ENCODE measurements around the gene AHI1. TPM values are rescaled to one million over a fixed set of nuclear protein-coding genes. Genes with fewer than 3 reads are reported as not detected.

Gene AHI1
- polyA plus RNA-seq, 1 experiment, result 29.0 TPM

DNA sequence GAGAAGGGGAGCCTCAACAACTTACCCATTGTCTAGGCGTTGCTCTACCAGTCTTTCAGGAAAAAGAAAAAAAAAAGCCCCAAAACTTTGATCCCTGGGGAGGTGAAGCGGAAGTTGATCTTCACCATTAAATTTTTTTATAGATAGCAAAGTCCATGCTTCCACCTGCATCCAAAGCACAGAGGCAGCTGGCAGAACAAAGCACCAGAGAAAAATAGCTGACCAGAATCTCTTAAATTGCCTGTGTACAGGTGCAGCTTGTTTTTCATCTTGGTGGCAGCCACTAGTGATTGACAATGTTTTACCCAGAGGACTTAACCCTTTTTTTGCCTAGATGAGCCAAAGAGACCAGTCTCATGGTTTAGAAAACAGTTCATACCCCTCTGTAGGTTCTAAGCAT, 230.5 kb downstream of the AHI1 start:
- Histone ChIP-seq H3K27me3 (ENCODE audit: control insufficient read depth, insufficient read depth, low read length) (peaks cover 6% of the 10 kb centered on the region), H3K4me3 (ENCODE audit: low read depth, low read length) (no peak overlapping the region), H3K27ac (ENCODE audit: low read depth, low read length) (no peak overlapping the region), H3K9me3 (ENCODE audit: control insufficient read depth, insufficient read depth, low read length) (no peaks in the 10 kb centered on the region)
- CTCF ChIA-PET, result no interaction called here
- TF ChIP-seq, protein P1, sequence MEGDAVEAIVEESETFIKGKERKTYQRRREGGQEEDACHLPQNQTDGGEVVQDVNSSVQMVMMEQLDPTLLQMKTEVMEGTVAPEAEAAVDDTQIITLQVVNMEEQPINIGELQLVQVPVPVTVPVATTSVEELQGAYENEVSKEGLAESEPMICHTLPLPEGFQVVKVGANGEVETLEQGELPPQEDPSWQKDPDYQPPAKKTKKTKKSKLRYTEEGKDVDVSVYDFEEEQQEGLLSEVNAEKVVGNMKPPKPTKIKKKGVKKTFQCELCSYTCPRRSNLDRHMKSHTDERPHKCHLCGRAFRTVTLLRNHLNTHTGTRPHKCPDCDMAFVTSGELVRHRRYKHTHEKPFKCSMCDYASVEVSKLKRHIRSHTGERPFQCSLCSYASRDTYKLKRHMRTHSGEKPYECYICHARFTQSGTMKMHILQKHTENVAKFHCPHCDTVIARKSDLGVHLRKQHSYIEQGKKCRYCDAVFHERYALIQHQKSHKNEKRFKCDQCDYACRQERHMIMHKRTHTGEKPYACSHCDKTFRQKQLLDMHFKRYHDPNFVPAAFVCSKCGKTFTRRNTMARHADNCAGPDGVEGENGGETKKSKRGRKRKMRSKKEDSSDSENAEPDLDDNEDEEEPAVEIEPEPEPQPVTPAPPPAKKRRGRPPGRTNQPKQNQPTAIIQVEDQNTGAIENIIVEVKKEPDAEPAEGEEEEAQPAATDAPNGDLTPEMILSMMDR (IDR thresholded peaks at IDR 0.05; ENCODE audit: low read depth, low read length), result no peak
- no peak for DNase-seq (ENCODE audit: low read depth, low spot score)
- POLR2A ChIA-PET, result no interaction called here

DNA sequence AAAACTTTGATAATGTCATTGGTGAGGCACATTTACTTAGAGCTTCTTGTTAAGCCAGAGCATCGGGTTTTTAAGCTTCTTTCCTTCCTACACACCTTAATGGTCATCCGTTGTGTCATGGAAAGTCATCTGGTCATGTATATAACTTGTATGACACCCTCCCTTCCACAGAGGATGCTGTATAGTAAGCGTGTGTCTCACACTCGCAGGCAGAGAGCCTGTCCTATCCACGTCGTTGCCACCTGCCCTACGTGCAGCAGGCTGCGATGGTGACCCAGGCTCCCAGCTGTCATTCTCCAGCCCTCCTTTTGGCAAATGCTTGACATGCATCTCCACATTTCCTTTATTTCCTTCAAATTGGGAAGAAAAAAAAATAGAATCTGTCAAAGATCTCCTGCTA, 230.9 kb downstream of the AHI1 start:
- POLR2A ChIA-PET, result no interaction called here
- CTCF ChIA-PET, result no interaction called here
- Histone ChIP-seq H3K27me3 (ENCODE audit: control insufficient read depth, insufficient read depth, low read length) (peaks cover 6% of the 10 kb centered on the region), H3K9me3 (ENCODE audit: control insufficient read depth, insufficient read depth, low read length) (no peaks in the 10 kb centered on the region), H3K4me3 (ENCODE audit: low read depth, low read length) (no peak overlapping the region), H3K27ac (ENCODE audit: low read depth, low read length) (no peak overlapping the region)
- no peak for DNase-seq (ENCODE audit: low read depth, low spot score)
- TF ChIP-seq, protein P1 (IDR thresholded peaks at IDR 0.05; ENCODE audit: low read depth, low read length), result no peak

DNA sequence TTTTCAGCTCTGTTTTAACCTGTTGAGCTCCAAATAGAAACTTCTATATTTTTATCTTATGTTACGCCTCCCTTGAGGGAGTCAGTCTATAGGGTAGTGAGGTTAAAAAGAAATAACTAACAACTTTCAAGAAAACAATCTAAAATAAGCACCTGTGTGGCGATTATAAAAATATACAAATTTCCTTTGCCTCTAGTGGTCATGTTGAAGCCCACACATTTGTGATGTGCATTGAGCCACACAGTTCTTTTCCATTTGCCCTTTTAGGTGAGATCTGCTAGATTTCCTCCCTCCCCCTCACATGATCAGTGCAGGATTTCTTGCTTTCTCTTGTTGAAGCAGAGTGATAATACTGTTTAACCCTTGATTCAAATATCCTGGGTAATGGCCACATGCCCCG, 232.3 kb downstream of the AHI1 start:
- Histone ChIP-seq H3K4me3 (ENCODE audit: low read depth, low read length) (no peak overlapping the region), H3K27ac (ENCODE audit: low read depth, low read length) (no peak overlapping the region), H3K27me3 (ENCODE audit: control insufficient read depth, insufficient read depth, low read length) (peaks cover 6% of the 10 kb centered on the region), H3K9me3 (ENCODE audit: control insufficient read depth, insufficient read depth, low read length) (no peaks in the 10 kb centered on the region)
- CTCF ChIA-PET, result no interaction called here
- DNase-seq (ENCODE audit: low read depth, low spot score), result no peak
- POLR2A ChIA-PET, result no interaction called here
- TF ChIP-seq, protein P1 (IDR thresholded peaks at IDR 0.05; ENCODE audit: low read depth, low read length), result no peak

DNA sequence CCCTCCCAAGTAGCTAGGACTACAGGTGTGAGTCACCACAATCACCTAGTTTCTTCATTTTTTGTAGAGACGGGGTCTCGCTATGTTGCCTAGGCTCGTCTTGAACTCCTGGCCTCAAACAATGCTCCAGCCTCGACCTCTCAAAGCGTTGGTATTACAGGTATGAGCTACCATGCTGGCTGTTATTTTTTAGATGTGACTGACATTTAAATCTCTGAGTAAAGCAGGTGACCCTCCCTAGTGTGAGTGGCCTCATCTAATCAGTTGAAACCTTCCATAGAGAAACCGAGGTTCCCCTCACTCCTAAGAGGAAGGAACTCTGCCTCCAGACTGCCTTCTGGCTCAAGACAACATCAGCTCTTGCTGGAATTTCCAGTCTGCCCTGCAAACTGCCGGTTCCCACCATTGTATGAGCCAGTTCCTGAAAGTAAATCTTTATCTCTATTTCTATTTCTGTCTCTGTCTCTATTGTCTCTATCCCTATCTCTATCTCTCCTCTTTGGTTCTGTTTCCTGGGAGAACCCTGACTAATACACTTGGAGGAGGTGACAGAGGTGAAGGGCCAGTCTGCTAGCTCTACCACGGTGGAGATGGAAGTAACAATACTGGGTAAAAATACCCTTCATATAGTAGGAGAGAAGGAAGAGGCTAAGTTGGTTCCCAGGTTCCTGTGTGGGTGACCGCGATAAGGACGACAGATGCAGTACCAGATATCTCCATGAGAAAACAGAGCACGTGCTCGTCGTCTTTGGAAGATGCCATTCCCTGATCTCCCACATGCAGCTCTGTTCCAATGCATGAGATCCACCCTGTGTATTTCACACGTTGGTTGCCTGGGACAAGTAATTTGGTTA, 235.4 kb downstream of the AHI1 start:
- POLR2A ChIA-PET, result no interaction called here
- no peak for DNase-seq (ENCODE audit: low read depth, low spot score)
- H3K9me3 ChIP-seq (ENCODE audit: control insufficient read depth, insufficient read depth, low read length), result no peaks in the 10 kb centered on the region

DNA sequence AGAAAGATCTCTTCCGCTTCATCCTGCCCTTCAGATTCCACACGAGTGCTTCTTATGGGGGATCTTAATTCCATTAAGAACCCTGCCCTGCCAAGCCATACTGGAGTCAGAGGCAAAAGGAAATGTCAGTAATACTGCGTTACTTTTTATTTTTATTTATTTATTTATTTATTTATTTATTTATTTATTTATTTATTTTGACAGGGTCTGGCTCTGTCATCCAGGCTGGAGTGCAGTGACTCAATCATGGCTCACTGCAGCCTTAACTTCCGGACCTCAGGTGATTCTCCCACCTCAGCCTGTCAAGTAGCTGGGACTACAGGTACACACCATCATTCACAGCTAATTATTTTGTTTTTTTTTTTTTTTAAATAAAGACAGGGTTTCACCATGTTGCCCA, 236.9 kb downstream of the AHI1 start:
- no peak for DNase-seq (ENCODE audit: low read depth, low spot score)
- Histone ChIP-seq H3K27ac (ENCODE audit: low read depth, low read length) (no peak overlapping the region), H3K4me3 (ENCODE audit: low read depth, low read length) (no peak overlapping the region), H3K27me3 (ENCODE audit: control insufficient read depth, insufficient read depth, low read length) (no peaks in the 10 kb centered on the region), H3K9me3 (ENCODE audit: control insufficient read depth, insufficient read depth, low read length) (no peaks in the 10 kb centered on the region)
- POLR2A ChIA-PET, result no interaction called here
- TF ChIP-seq, protein P1 (IDR thresholded peaks at IDR 0.05; ENCODE audit: low read depth, low read length), result no peak
- CTCF ChIA-PET, result no interaction called here

More for the DNA sequence above, 235.4 kb downstream of the AHI1 start:
- CTCF ChIA-PET, result no interaction called here
- no peak overlapping the region for H3K27ac ChIP-seq (ENCODE audit: low read depth, low read length)
- TF ChIP-seq, protein P1 (IDR thresholded peaks at IDR 0.05; ENCODE audit: low read depth, low read length), result no peak
- H3K27me3 ChIP-seq (ENCODE audit: control insufficient read depth, insufficient read depth, low read length), result no peaks in the 10 kb centered on the region
- no peak overlapping the region for H3K4me3 ChIP-seq (ENCODE audit: low read depth, low read length)
